Fibroblast of lung (primary cell): ENCODE measurements around the gene CPT1A. TPM values are rescaled to one million over a fixed set of nuclear protein-coding genes. Genes with fewer than 3 reads are reported as not detected.

Source experiments
- DNase-seq, 2 donors: peaks; one replicate each; pipeline versions ENCODE4 v3.0.0 to v3.0.0-alpha.2; 2010; ENCODE audit warnings: low read depth in 2 of 2
- H2AFZ ChIP-seq: 2 replicates; pipeline ENCODE4 v1.5.1; 2012; ENCODE audit warnings: low read length, control low read depth, inconsistent platforms
- H3K27ac ChIP-seq: 2 replicates; pipeline ENCODE4 v1.5.1; 2011; ENCODE audit warnings: low read length, control low read depth; ENCODE audit not compliant: insufficient read depth
- H3K27me3 ChIP-seq: 2 replicates; pipeline ENCODE4 v1.5.1; 2011; ENCODE audit warnings: mild to moderate bottlenecking, low read length; ENCODE audit not compliant: control insufficient read depth, insufficient read depth
- H3K36me3 ChIP-seq: 2 replicates; pipeline ENCODE4 v1.5.1; 2011; ENCODE audit warnings: low read length; ENCODE audit not compliant: control insufficient read depth, insufficient read depth
- H3K4me1 ChIP-seq: 2 replicates; pipeline ENCODE4 v1.5.1; 2011; ENCODE audit warnings: low read length; ENCODE audit not compliant: control insufficient read depth, insufficient read depth; ENCODE audit errors: extremely low read depth
- H3K4me2 ChIP-seq: 2 replicates; pipeline ENCODE4 v1.5.1; 2011; ENCODE audit warnings: low read length, control low read depth; ENCODE audit not compliant: insufficient read depth; ENCODE audit errors: extremely low read depth
- H3K4me3 ChIP-seq, 4 experiments: fragments of 200-600 bp in 1 of 4; sonication (generic) in 1 of 4; replicated peaks in 1 of 4; 2 replicates each; pipeline ENCODE4 v1.5.1; 2011 to 2016; ENCODE audit warnings: low read length in 4 of 4, low read depth in 3 of 4, mild to moderate bottlenecking in 3 of 4, control low read depth in 2 of 4, inconsistent platforms in 1 of 4, mixed read lengths in 1 of 4; ENCODE audit not compliant: insufficient read depth in 1 of 4; ENCODE audit errors: control extremely low read depth in 1 of 4
- H3K79me2 ChIP-seq: 2 replicates; pipeline ENCODE4 v1.5.1; 2012; ENCODE audit warnings: mild to moderate bottlenecking, low read length, inconsistent platforms; ENCODE audit not compliant: control insufficient read depth, insufficient read depth
- H3K9ac ChIP-seq: 2 replicates; pipeline ENCODE4 v1.5.1; 2011; ENCODE audit warnings: mild to moderate bottlenecking, low read length, control low read depth; ENCODE audit not compliant: insufficient read depth
- H3K9me3 ChIP-seq: 2 replicates; pipeline ENCODE4 v1.5.1; 2012; ENCODE audit warnings: low read depth, low read length; ENCODE audit not compliant: control insufficient read depth, insufficient read depth
- H4K20me1 ChIP-seq: 2 replicates; pipeline ENCODE4 v1.5.1; 2011; ENCODE audit warnings: low read length; ENCODE audit not compliant: control insufficient read depth, insufficient read depth; ENCODE audit errors: extremely low read depth
- CTCF ChIP-seq, 2 donors: IDR thresholded peaks in 1 of 2; conservative IDR thresholded peaks in 1 of 2; 1 replicate in 1 of 2; 2 replicates in 1 of 2; pipeline ENCODE4 v1.5.1; 2011 to 2012; ENCODE audit warnings: low read length in 2 of 2, control low read depth in 1 of 2, inconsistent platforms in 1 of 2, low read depth in 1 of 2, mild to moderate bottlenecking in 1 of 2
- EZH2 ChIP-seq: IDR thresholded peaks from 2 replicates; pipeline ENCODE4 v1.5.1; 2012; ENCODE audit warnings: low read length, control low read depth, mild to moderate bottlenecking; ENCODE audit errors: missing control alignments
- polyA plus RNA-seq, 2 donors: library from polyadenylated mRNA; depleted of rRNA in 1 of 2; stranded (reverse) in 1 of 2; unstranded in 1 of 2; fragments of >200 nt; gene quantifications; 2 replicates each; pipeline ENCODE4 v1.2.1, GENCODE V29; 2011 to 2012; ENCODE audit warnings: missing spikeins in 1 of 2
- total RNA-seq: library from RNA; depleted of rRNA; stranded (reverse); fragments of >200 nt; gene quantifications from 2 replicates; pipeline ENCODE4 v1.2.1, GENCODE V29; 2014

CPT1A gene
- total and polyA plus RNA-seq, 2 donors (not counting 1 experiment from before 2014, with no cell fraction given), result 29.5 to 45.2 TPM

GRCh38 chr11:68709062-68709461, 132.7 kb downstream of the CPT1A start:
- Histone ChIP-seq H3K27ac (no peak overlapping the region), H3K79me2 (no peaks in the 10 kb centered on the region), H3K4me3 (no peak overlapping the region), H2AFZ (no peak overlapping the region), H4K20me1 (no peaks in the 10 kb centered on the region), H3K9me3 (no peaks in the 10 kb centered on the region), H3K36me3 (no peaks in the 10 kb centered on the region), H3K4me2 (no peak overlapping the region), H3K27me3 (peaks cover 14% of the 10 kb centered on the region), H3K4me1 (no peaks in the 10 kb centered on the region), H3K9ac (no peak overlapping the region)
- DNase-seq, result no peak
- no peak for TF ChIP-seq CTCF (conservative IDR thresholded peaks at IDR 0.05 in 1 of 2, IDR thresholded peaks at IDR 0.05 in 1 of 2; ENCODE audit: low read depth in 1 of 2, low read length in 2 of 2)
- no peak for TF ChIP-seq EZH2

GRCh38 chr11:68707527-68707926, 134.2 kb downstream of the CPT1A start:
- Histone ChIP-seq H3K9me3 (no peaks in the 10 kb centered on the region), H3K27ac (no peak overlapping the region), H3K4me1 (no peaks in the 10 kb centered on the region), H3K9ac (no peak overlapping the region), H3K4me2 (no peak overlapping the region), H2AFZ (no peak overlapping the region), H3K36me3 (no peaks in the 10 kb centered on the region), H3K27me3 (peaks cover 13% of the 10 kb centered on the region), H4K20me1 (no peaks in the 10 kb centered on the region), H3K79me2 (no peaks in the 10 kb centered on the region), H3K4me3 (no peak overlapping the region)
- TF ChIP-seq EZH2 (no peak), CTCF (conservative IDR thresholded peaks at IDR 0.05 in 1 of 2, IDR thresholded peaks at IDR 0.05 in 1 of 2; ENCODE audit: low read depth in 1 of 2, low read length in 2 of 2) (no peak)
- DNase-seq, result no peak

- no peak overlapping the region for H3K4me2 ChIP-seq
- H4K20me1 ChIP-seq, result no peaks in the 10 kb centered on the region
- peaks cover 6% of the 10 kb centered on the region for H3K27me3 ChIP-seq
- H3K36me3 ChIP-seq, result no peaks in the 10 kb centered on the region
- no peak overlapping the region for H2AFZ ChIP-seq
- H3K9me3 ChIP-seq, result no peaks in the 10 kb centered on the region
- H3K4me1 ChIP-seq, result no peaks in the 10 kb centered on the region
- H3K9ac ChIP-seq, result no peak overlapping the region
- H3K79me2 ChIP-seq, result no peaks in the 10 kb centered on the region
- peak; percentile 6 to 7 for DNase-seq
- H3K4me3 ChIP-seq, result no peak overlapping the region
- H3K27ac ChIP-seq, result no peak overlapping the region
- no peak for TF ChIP-seq CTCF (conservative IDR thresholded peaks at IDR 0.05 in 1 of 2, IDR thresholded peaks at IDR 0.05 in 1 of 2; ENCODE audit: low read depth in 1 of 2, low read length in 2 of 2)
Measured at GRCh38 chr11:68704887-68705286, 136.8 kb downstream of the CPT1A start.

Other genes starting within 250 kb of the CPT1A start
- gene GAL, start 157.4 kb downstream of the CPT1A start, total RNA-seq, result 1.5 and 5.4 TPM in 2 replicates
- gene GAL, start 157.4 kb downstream of the CPT1A start, polyA plus RNA-seq, result 1.6 and 6.3 TPM in 2 replicates
- 0.26 and 2.0 TPM in 2 replicates for gene TESMIN, start 90.4 kb downstream of the CPT1A start, total RNA-seq
- 0.51 and 0.70 TPM in 2 replicates for gene TESMIN, start 90.4 kb downstream of the CPT1A start, polyA plus RNA-seq
- 40.1 and 59.9 TPM in 2 replicates for gene MRPL21, start 61.9 kb upstream of the CPT1A start, total RNA-seq
- 31.6 and 72.4 TPM in 2 replicates for gene MRPL21, start 61.9 kb upstream of the CPT1A start, polyA plus RNA-seq
- gene IGHMBP2, start 62.0 kb upstream of the CPT1A start, total RNA-seq, result 7.7 and 8.6 TPM in 2 replicates
- gene IGHMBP2, start 62.0 kb upstream of the CPT1A start, polyA plus RNA-seq, result 5.2 and 6.9 TPM in 2 replicates
- not detected in 2 replicates for gene MRGPRD, start 139.1 kb upstream of the CPT1A start, total RNA-seq
- not detected in 2 replicates for gene MRGPRD, start 139.1 kb upstream of the CPT1A start, polyA plus RNA-seq
- 63.9 and 84.2 TPM in 2 replicates for gene MRGPRF, start 171.3 kb upstream of the CPT1A start, total RNA-seq
- gene MRGPRF, start 171.3 kb upstream of the CPT1A start, polyA plus RNA-seq, result 47.5 and 88.1 TPM in 2 replicates
- 8.7 and 11.7 TPM in 2 replicates for gene TPCN2, start 207.0 kb upstream of the CPT1A start, total RNA-seq
- gene TPCN2, start 207.0 kb upstream of the CPT1A start, polyA plus RNA-seq, result 7.7 and 9.7 TPM in 2 replicates